ENCODE results near the gene NOXO1. TPM values are rescaled to one million over a fixed set of nuclear protein-coding genes. Genes with fewer than 3 reads are reported as not detected.

Gene NOXO1
- total RNA-seq, 1 experiment from 2014 or later, result 1.7 TPM

- Histone ChIP-seq H2AFZ (ENCODE audit: low read length) (no peak overlapping the region), H3K4me1 (ENCODE audit: insufficient read depth, low read length) (no peaks in the 10 kb centered on the region), H3K79me1 (ENCODE audit: insufficient read depth, low read depth, low read length, poor library complexity, severe bottlenecking) (no peaks in the 10 kb centered on the region), H2BK120ac (ENCODE audit: low read depth, low read length, poor library complexity, severe bottlenecking) (no peak overlapping the region), H3K14ac (ENCODE audit: insufficient read depth, low read length) (no peak overlapping the region), H2AK5ac (ENCODE audit: insufficient read length, low read length) (no peak overlapping the region), H3K9me3 (ENCODE audit: control insufficient read depth, low read depth, low read length) (no peaks in the 10 kb centered on the region), H2BK12ac (ENCODE audit: insufficient read length, low read depth, low read length) (no peak overlapping the region), H3K27me3 (ENCODE audit: insufficient read depth, low read length) (peaks cover 7% of the 10 kb centered on the region; the same call in 1 of the 2 replicates), H3K27ac (ENCODE audit: insufficient read length, low read depth, low read length) (no peak overlapping the region), H4K5ac (ENCODE audit: insufficient read length, low read depth, low read length) (no peak overlapping the region), H2BK20ac (ENCODE audit: low read depth, low read length, poor library complexity, severe bottlenecking) (no peak overlapping the region), H3K9ac (ENCODE audit: extremely low read depth, insufficient read length, low read length) (no peak overlapping the region), H3K56ac (ENCODE audit: insufficient read length, low read depth, low read length) (no peak overlapping the region), H2BK5ac (ENCODE audit: insufficient read length, low read length) (no peak overlapping the region), H4K8ac (replicated peaks; ENCODE audit: insufficient read length, low read depth, low read length) (no peak overlapping the region), H3K4ac (ENCODE audit: low read depth, low read length) (no peak overlapping the region), H3K23ac (ENCODE audit: insufficient read length, low read depth, low read length) (no peak overlapping the region), H4K91ac (ENCODE audit: insufficient read length, low read depth, low read length) (no peak overlapping the region), H3T11ph (ENCODE audit: low read length) (no peak overlapping the region), H2BK15ac (ENCODE audit: low read depth, low read length) (no peak overlapping the region), H3K79me2 (ENCODE audit: insufficient read depth, low read length) (no peaks in the 10 kb centered on the region), H3K18ac (ENCODE audit: insufficient read length, low read depth, low read length) (no peak overlapping the region), H4K20me1 (ENCODE audit: control insufficient read depth, insufficient read depth, insufficient read length) (no peaks in the 10 kb centered on the region), H3K4me2 (ENCODE audit: insufficient read depth, insufficient read length, low read length) (no peak overlapping the region), H3K23me2 (ENCODE audit: insufficient read length, low read depth, low read length, poor library complexity, severe bottlenecking) (peaks cover 3% of the 10 kb centered on the region)
- no CpG with 5 or more reads among the region's 22 CpGs for WGBS (ENCODE audit: extremely low coverage, insufficient read length, low lambda C conversion rate)
- no peak for DNase-seq
- H3K27me3 Mint-ChIP-seq (ENCODE audit: low read depth), result peaks cover 25% of the 10 kb centered on the region
- H3K9me3 Mint-ChIP-seq, result no peaks in the 10 kb centered on the region
- H3K4me3 Mint-ChIP-seq, result no peak overlapping the region
- peaks cover 7 to 8% of the 10 kb centered on the region in 2 experiments for H3K4me1 Mint-ChIP-seq
- no peak for TF ChIP-seq CTCF (conservative IDR thresholded peaks at IDR 0.05)
- H3K27ac Mint-ChIP-seq, result no peak overlapping the region
- H3K36me3 Mint-ChIP-seq (ENCODE audit: insufficient read depth in 1 of 3, low read depth in 3 of 3), result no peaks in the 10 kb centered on the region
These were observed 48.1 kb upstream of the NOXO1 start for GRCh38 chr16:2029350-2029749.

All from H9 (cell line).